Measurements from ENCODE around the gene THSD4. TPM values are rescaled to one million over a fixed set of nuclear protein-coding genes. Genes with fewer than 3 reads are reported as not detected.

THSD4 gene
- total and polyA plus RNA-seq, 3 experiments from 2014 or later, result not detected

- H3K9me3 Mint-ChIP-seq, result no peaks in the 10 kb centered on the region
- POLR2A ChIA-PET, result no interaction called here
- no peaks in the 10 kb centered on the region for H3K36me3 ChIP-seq (ENCODE audit: insufficient read depth, low read length)
- no peaks in the 10 kb centered on the region for H3K36me3 Mint-ChIP-seq
- no peak overlapping the region for H3K27ac Mint-ChIP-seq
- CTCF ChIA-PET, result no interaction called here
- H3K4me3 ChIP-seq (ENCODE audit: low read length), result no peak overlapping the region
- H3K27ac ChIP-seq (ENCODE audit: low read depth, low read length), result no peak overlapping the region
- no peak for DNase-seq
- no peak overlapping the region for H3K4me3 Mint-ChIP-seq
- peaks cover 2 to 13% (median 6%) of the 10 kb centered on the region in 3 donors for H3K4me1 Mint-ChIP-seq
- H3K9me3 ChIP-seq (ENCODE audit: low read length), result no peaks in the 10 kb centered on the region
- peaks cover 11% of the 10 kb centered on the region for H3K27me3 ChIP-seq (ENCODE audit: insufficient read depth, low read length, poor library complexity, severe bottlenecking)
- peaks cover 30 to 57% of the 10 kb centered on the region in 2 donors for H3K27me3 Mint-ChIP-seq
- no peaks in the 10 kb centered on the region for H3K4me1 ChIP-seq (ENCODE audit: insufficient read depth, low read length)
These were observed 2.8 kb upstream of the THSD4 start for GRCh38 chr15:71112429-71112828.

GRCh38 chr15:71114066-71114680 is 1.1 kb upstream of the THSD4 start:
- H3K9me3 ChIP-seq (ENCODE audit: low read length), result no peaks in the 10 kb centered on the region
- H3K4me3 Mint-ChIP-seq, result peak overlapping the region in 4 of 7 donors; percentile 3 to 55 (median 26)
- peaks cover 0 to 1% (median 0%) of the 10 kb centered on the region in 5 donors for H3K9me3 Mint-ChIP-seq
- H3K27me3 ChIP-seq (ENCODE audit: insufficient read depth, low read length, poor library complexity, severe bottlenecking), result peaks cover 11% of the 10 kb centered on the region
- ChIA-PET POLR2A (no interaction called here), CTCF (interaction anchor here (1.2 kb wide), 1 partner anchor 327 kb away, joined by 3 read pairs; no protein-coding TSS in a partner anchor)
- H3K4me3 ChIP-seq (ENCODE audit: low read length), result no peak overlapping the region
- peaks cover 2 to 13% (median 6%) of the 10 kb centered on the region in 3 donors for H3K4me1 Mint-ChIP-seq
- H3K36me3 ChIP-seq (ENCODE audit: insufficient read depth, low read length), result no peaks in the 10 kb centered on the region
- no peak overlapping the region for H3K27ac Mint-ChIP-seq
- H3K4me1 ChIP-seq (ENCODE audit: insufficient read depth, low read length), result no peaks in the 10 kb centered on the region
- peaks cover 33 to 71% of the 10 kb centered on the region in 2 donors for H3K27me3 Mint-ChIP-seq
- H3K36me3 Mint-ChIP-seq, result no peaks in the 10 kb centered on the region
- no peak overlapping the region for H3K27ac ChIP-seq (ENCODE audit: low read depth, low read length)
- no peak for DNase-seq

GRCh38 chr15:71115567-71116351 is 488 bp downstream of the THSD4 start:
- Histone ChIP-seq H3K9me3 (ENCODE audit: low read length) (no peaks in the 10 kb centered on the region), H3K4me3 (ENCODE audit: low read length) (no peak overlapping the region), H3K4me1 (ENCODE audit: insufficient read depth, low read length) (no peaks in the 10 kb centered on the region), H3K36me3 (ENCODE audit: insufficient read depth, low read length) (no peaks in the 10 kb centered on the region), H3K27ac (ENCODE audit: low read depth, low read length) (no peak overlapping the region), H3K27me3 (ENCODE audit: insufficient read depth, low read length, poor library complexity, severe bottlenecking) (peaks cover 11% of the 10 kb centered on the region)
- DNase-seq, result no peak
- no peak overlapping the region for H3K27ac Mint-ChIP-seq
- H3K9me3 Mint-ChIP-seq, result peaks cover 0 to 1% (median 0%) of the 10 kb centered on the region in 5 donors
- CTCF ChIA-PET, result no interaction called here
- H3K27me3 Mint-ChIP-seq, result peaks cover 36 to 69% of the 10 kb centered on the region in 2 donors
- peak overlapping the region; percentile 27 to 82 (median 61) for H3K4me3 Mint-ChIP-seq
- peaks cover 2 to 13% (median 6%) of the 10 kb centered on the region in 3 donors for H3K4me1 Mint-ChIP-seq
- POLR2A ChIA-PET, result no interaction called here
- H3K36me3 Mint-ChIP-seq, result no peaks in the 10 kb centered on the region

- CTCF ChIA-PET, result no interaction called here
- DNase-seq, result no peak
- Histone ChIP-seq H3K27me3 (ENCODE audit: insufficient read depth, low read length, poor library complexity, severe bottlenecking) (peaks cover 11% of the 10 kb centered on the region), H3K4me1 (ENCODE audit: insufficient read depth, low read length) (no peaks in the 10 kb centered on the region), H3K4me3 (ENCODE audit: low read length) (no peak overlapping the region), H3K27ac (ENCODE audit: low read depth, low read length) (no peak overlapping the region), H3K36me3 (ENCODE audit: insufficient read depth, low read length) (no peaks in the 10 kb centered on the region), H3K9me3 (ENCODE audit: low read length) (no peaks in the 10 kb centered on the region)
- H3K27me3 Mint-ChIP-seq, result peaks cover 40 to 70% of the 10 kb centered on the region in 2 donors
- peak overlapping the region in 1 of 8 donors; percentile 3 for H3K27ac Mint-ChIP-seq
- H3K9me3 Mint-ChIP-seq, result peaks cover 0 to 1% (median 0%) of the 10 kb centered on the region in 5 donors
- peak overlapping the region; percentile 27 to 82 (median 61) for H3K4me3 Mint-ChIP-seq
- H3K4me1 Mint-ChIP-seq, result peaks cover 2 to 13% (median 6%) of the 10 kb centered on the region in 3 donors
- H3K36me3 Mint-ChIP-seq, result no peaks in the 10 kb centered on the region
- POLR2A ChIA-PET, result no interaction called here
These were observed 1.1 kb downstream of the THSD4 start for GRCh38 chr15:71116366-71116765.

GRCh38 chr15:71116942-71117341 is 1.7 kb downstream of the THSD4 start:
- H3K27me3 Mint-ChIP-seq, result peaks cover 40 to 75% of the 10 kb centered on the region in 2 donors

GRCh38 chr15:71117714-71118305 is 2.5 kb downstream of the THSD4 start:
- Mint-ChIP-seq H3K4me3 (peak overlapping the region in 2 of 7 donors; percentile 9 to 32), H3K27me3 (peaks cover 40 to 75% of the 10 kb centered on the region in 2 donors), H3K9me3 (peaks cover 0 to 1% (median 0%) of the 10 kb centered on the region in 5 donors), H3K36me3 (peaks cover 0 to 3% (median 0%) of the 10 kb centered on the region in 3 donors), H3K27ac (no peak overlapping the region), H3K4me1 (peaks cover 2 to 13% (median 6%) of the 10 kb centered on the region in 3 donors)
- H3K9me3 ChIP-seq (ENCODE audit: low read length), result no peaks in the 10 kb centered on the region
- ChIA-PET CTCF (no interaction called here), POLR2A (no interaction called here)
- H3K27me3 ChIP-seq (ENCODE audit: insufficient read depth, low read length, poor library complexity, severe bottlenecking), result peaks cover 11% of the 10 kb centered on the region
- no peak for DNase-seq
- no peak overlapping the region for H3K4me3 ChIP-seq (ENCODE audit: low read length)
- no peaks in the 10 kb centered on the region for H3K4me1 ChIP-seq (ENCODE audit: insufficient read depth, low read length)
- no peaks in the 10 kb centered on the region for H3K36me3 ChIP-seq (ENCODE audit: insufficient read depth, low read length)
- no peak overlapping the region for H3K27ac ChIP-seq (ENCODE audit: low read depth, low read length)

More at GRCh38 chr15:71116942-71117341, 1.7 kb downstream of the THSD4 start:
- Mint-ChIP-seq H3K4me1 (peaks cover 2 to 13% (median 6%) of the 10 kb centered on the region in 3 donors), H3K4me3 (peak overlapping the region in 5 of 7 donors; percentile 9 to 82 (median 61)), H3K27ac (no peak overlapping the region), H3K36me3 (peaks cover 0 to 3% (median 0%) of the 10 kb centered on the region in 3 donors), H3K9me3 (peaks cover 0 to 1% (median 0%) of the 10 kb centered on the region in 5 donors)
- no peak for DNase-seq
- Histone ChIP-seq H3K27ac (ENCODE audit: low read depth, low read length) (no peak overlapping the region), H3K4me3 (ENCODE audit: low read length) (no peak overlapping the region), H3K36me3 (ENCODE audit: insufficient read depth, low read length) (no peaks in the 10 kb centered on the region), H3K4me1 (ENCODE audit: insufficient read depth, low read length) (no peaks in the 10 kb centered on the region), H3K27me3 (ENCODE audit: insufficient read depth, low read length, poor library complexity, severe bottlenecking) (peaks cover 11% of the 10 kb centered on the region), H3K9me3 (ENCODE audit: low read length) (no peaks in the 10 kb centered on the region)
- ChIA-PET CTCF (no interaction called here), POLR2A (no interaction called here)

GRCh38 chr15:71118345-71118744 is 3.1 kb downstream of the THSD4 start:
- H3K4me1 Mint-ChIP-seq, result peaks cover 2 to 13% (median 6%) of the 10 kb centered on the region in 3 donors
- DNase-seq, result no peak
- ChIA-PET CTCF (no interaction called here), POLR2A (no interaction called here)
- Histone ChIP-seq H3K27ac (ENCODE audit: low read depth, low read length) (no peak overlapping the region), H3K27me3 (ENCODE audit: insufficient read depth, low read length, poor library complexity, severe bottlenecking) (peaks cover 11% of the 10 kb centered on the region), H3K9me3 (ENCODE audit: low read length) (no peaks in the 10 kb centered on the region), H3K4me3 (ENCODE audit: low read length) (no peak overlapping the region), H3K4me1 (ENCODE audit: insufficient read depth, low read length) (no peaks in the 10 kb centered on the region), H3K36me3 (ENCODE audit: insufficient read depth, low read length) (no peaks in the 10 kb centered on the region)
- no peak overlapping the region for H3K27ac Mint-ChIP-seq
- no peak overlapping the region for H3K4me3 Mint-ChIP-seq
- peaks cover 40 to 78% of the 10 kb centered on the region in 2 donors for H3K27me3 Mint-ChIP-seq
- H3K9me3 Mint-ChIP-seq, result peaks cover 0 to 1% (median 0%) of the 10 kb centered on the region in 5 donors
- H3K36me3 Mint-ChIP-seq, result peaks cover 0 to 3% (median 0%) of the 10 kb centered on the region in 3 donors

All from CD8-positive, alpha-beta memory T cell (primary cell).